OCI-LY3 (cell line): ENCODE data around the gene AGBL1.

Experiments
- EZH2phosphoT487 ChIP-seq: fragments of 200-600 bp; shearing (Covaris generic); IDR thresholded peaks from 2 replicates; pipeline ENCODE4 v1.6.1; 2018; ENCODE audit warnings: antibody characterized with exemption, mixed run types, low read depth
- TF ChIP-seq, protein P1 (sequence below): fragments of 200-600, 300-600 bp; sonication (generic); IDR thresholded peaks from 2 replicates; pipeline ENCODE4 v1.5.1; 2014; ENCODE audit warnings: antibody characterized with exemption, low read length, low read depth

DNA sequence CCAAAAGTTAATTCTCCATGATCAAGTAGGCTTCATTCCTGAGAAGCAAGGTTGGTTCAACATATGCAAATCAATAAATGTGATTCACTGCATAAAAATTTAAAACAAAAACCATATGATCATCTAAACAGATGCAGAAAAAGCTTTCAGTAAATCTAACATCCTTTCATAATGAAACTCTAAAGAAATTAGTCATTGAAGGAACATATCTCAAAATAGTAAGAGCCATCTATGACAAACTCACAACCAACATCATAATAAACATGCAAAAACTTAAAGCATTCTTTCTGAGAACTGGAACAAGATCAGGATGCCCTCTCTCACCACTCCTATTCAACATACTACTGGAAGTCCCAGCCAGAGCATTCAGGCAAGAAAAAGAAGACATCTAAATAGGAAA, 254.1 kb downstream of the AGBL1 start:
- TF ChIP-seq, protein P1, sequence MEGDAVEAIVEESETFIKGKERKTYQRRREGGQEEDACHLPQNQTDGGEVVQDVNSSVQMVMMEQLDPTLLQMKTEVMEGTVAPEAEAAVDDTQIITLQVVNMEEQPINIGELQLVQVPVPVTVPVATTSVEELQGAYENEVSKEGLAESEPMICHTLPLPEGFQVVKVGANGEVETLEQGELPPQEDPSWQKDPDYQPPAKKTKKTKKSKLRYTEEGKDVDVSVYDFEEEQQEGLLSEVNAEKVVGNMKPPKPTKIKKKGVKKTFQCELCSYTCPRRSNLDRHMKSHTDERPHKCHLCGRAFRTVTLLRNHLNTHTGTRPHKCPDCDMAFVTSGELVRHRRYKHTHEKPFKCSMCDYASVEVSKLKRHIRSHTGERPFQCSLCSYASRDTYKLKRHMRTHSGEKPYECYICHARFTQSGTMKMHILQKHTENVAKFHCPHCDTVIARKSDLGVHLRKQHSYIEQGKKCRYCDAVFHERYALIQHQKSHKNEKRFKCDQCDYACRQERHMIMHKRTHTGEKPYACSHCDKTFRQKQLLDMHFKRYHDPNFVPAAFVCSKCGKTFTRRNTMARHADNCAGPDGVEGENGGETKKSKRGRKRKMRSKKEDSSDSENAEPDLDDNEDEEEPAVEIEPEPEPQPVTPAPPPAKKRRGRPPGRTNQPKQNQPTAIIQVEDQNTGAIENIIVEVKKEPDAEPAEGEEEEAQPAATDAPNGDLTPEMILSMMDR: no peak
- TF ChIP-seq EZH2phosphoT487: no peak
